Activated naive CD8-positive, alpha-beta T cell treated with anti-CD3 and anti-CD28 coated beads, Interleukin-2, amount 10 ng/mL, durations not matched to agents 7 days and 5 days (primary cell): Measurements from ENCODE around the gene CCNI. TPM values are rescaled to one million over a fixed set of nuclear protein-coding genes. Genes with fewer than 3 reads are reported as not detected.

Experiments
- ATAC-seq: fragments of 150-1000 bp; cut with Tn5 transposase; one replicate; pipeline ENCODE4 v1.10.0; 2021; ENCODE audit warnings: low read depth, moderate library complexity
- POLR2A ChIA-PET: fragments of 350-600 bp; sonication (Branson Sonifier 250); formaldehyde crosslinking; loops from one replicate; lab custom pipeline; 2021; ENCODE audit warnings: antibody characterized with exemption; lab: Charles Lee
- DNase-seq: peaks from one replicate; pipeline ENCODE4 v3.0.0; 2021
- H3K27ac Mint-ChIP-seq: one replicate; pipeline ENCODE4 v1.8.0; 2022; ENCODE audit warnings: mild to moderate bottlenecking, mixed read lengths
- H3K27me3 Mint-ChIP-seq: one replicate; pipeline ENCODE4 v1.8.0; 2022; ENCODE audit warnings: mild to moderate bottlenecking, moderate library complexity, mixed read lengths
- H3K36me3 Mint-ChIP-seq: one replicate; pipeline ENCODE4 v1.8.0; 2021; ENCODE audit warnings: mild to moderate bottlenecking, mixed read lengths
- H3K4me1 Mint-ChIP-seq: one replicate; pipeline ENCODE4 v1.8.0; 2021; ENCODE audit warnings: mixed read lengths
- H3K4me3 Mint-ChIP-seq: one replicate; pipeline ENCODE4 v1.8.0; 2022; ENCODE audit warnings: mild to moderate bottlenecking, moderate library complexity, mixed read lengths
- H3K9me3 Mint-ChIP-seq: one replicate; pipeline ENCODE4 v1.8.0; 2021; ENCODE audit warnings: mixed read lengths
- total RNA-seq, 2 experiments: library from RNA; stranded (reverse); gene quantifications; one replicate each; pipeline ENCODE4 v1.2.3, GENCODE V29; 2021

Gene CCNI, protein sequence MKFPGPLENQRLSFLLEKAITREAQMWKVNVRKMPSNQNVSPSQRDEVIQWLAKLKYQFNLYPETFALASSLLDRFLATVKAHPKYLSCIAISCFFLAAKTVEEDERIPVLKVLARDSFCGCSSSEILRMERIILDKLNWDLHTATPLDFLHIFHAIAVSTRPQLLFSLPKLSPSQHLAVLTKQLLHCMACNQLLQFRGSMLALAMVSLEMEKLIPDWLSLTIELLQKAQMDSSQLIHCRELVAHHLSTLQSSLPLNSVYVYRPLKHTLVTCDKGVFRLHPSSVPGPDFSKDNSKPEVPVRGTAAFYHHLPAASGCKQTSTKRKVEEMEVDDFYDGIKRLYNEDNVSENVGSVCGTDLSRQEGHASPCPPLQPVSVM
- 100 to 1,000 TPM; 243 to 244 TPM for total RNA-seq

DNA sequence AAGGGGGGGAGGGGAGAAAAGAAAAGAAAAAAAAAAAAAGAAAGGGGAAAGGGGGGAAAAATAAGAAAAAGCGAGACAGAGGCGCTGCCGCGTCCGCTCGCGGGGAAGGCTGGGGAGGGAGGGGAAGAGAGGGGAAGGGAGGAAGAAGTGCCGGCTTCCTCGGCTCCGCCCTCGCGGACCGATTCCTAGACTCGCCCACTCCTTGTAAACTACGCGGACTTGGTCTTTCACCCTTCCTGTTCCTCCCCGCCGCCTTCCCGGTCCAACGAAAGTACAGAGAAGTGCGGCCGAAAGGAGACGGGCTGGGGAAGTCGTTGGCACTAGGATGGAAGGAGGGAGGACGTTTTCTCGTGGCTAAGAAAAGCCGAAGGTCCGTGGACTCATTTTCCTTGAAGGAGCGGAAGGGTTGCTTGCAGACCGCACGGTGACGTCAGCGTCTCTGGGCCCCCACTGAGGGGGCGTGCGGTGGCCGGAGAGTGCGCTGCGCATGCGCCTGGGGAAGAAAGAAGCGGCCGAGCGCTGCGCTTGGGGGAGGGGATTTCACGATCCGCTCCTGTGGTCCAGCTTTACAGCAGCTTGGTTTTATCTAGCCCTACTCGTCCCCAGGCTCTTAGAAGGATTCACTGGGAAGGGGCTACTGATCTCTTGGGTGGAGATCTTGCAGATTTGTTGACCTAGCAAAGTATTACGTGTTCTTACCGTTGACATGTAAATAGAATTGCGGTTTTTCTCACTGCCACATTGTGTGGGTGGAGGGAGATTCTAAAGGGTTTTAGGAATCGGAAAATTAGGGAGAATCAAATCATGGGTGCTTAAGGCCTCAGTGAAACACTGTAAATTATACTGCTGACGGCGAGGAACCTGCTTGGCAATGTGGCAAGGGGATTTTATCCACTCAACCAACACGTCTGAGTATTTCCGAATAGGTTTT, at the start of gene CCNI:
Gene CCNI (minus strand): TSS at position 121 of the 931 bp plus-strand sequence. CDS start 9,627 bp downstream, outside the sequence.
- H3K27ac Mint-ChIP-seq = peak within 1 kb of the TSS; percentile 100
- no peak within 1 kb of the TSS for H3K4me3 Mint-ChIP-seq
- H3K27me3 Mint-ChIP-seq = no peaks in the 10 kb centered on the region
- ATAC-seq = peak; percentile 77
- H3K36me3 Mint-ChIP-seq = peaks cover 7% of the 10 kb centered on the region
- no peaks in the 10 kb centered on the region for H3K9me3 Mint-ChIP-seq
- H3K4me1 Mint-ChIP-seq = peaks cover 24% of the 10 kb centered on the region
- peak; percentile 97 for DNase-seq
- POLR2A ChIA-PET = interaction anchor here (0.6 to 2.6 kb wide), 11 partner anchors 11 to 1701 kb away, joined by 3 to 14 read pairs (median 4); partner anchors contain the start of genes CCNG2 and SEPTIN11

- POLR2A ChIA-PET = no interaction called here
- no peak for DNase-seq
- Mint-ChIP-seq H3K4me1 (peaks cover 12% of the 10 kb centered on the region), H3K9me3 (no peaks in the 10 kb centered on the region), H3K36me3 (peaks cover 1% of the 10 kb centered on the region), H3K27me3 (peaks cover 16% of the 10 kb centered on the region), H3K27ac (no peak overlapping the region), H3K4me3 (no peak overlapping the region)
- ATAC-seq = no peak
Observed at GRCh38 chr4:77124576-77124975, 48.8 kb upstream of the CCNI start.

- POLR2A ChIA-PET = no interaction called here
- no peak overlapping the region for H3K4me3 Mint-ChIP-seq
- H3K9me3 Mint-ChIP-seq = no peaks in the 10 kb centered on the region
- ATAC-seq (no peak), DNase-seq (no peak)
- no peaks in the 10 kb centered on the region for H3K36me3 Mint-ChIP-seq
- peaks cover 12% of the 10 kb centered on the region for H3K4me1 Mint-ChIP-seq
- H3K27me3 Mint-ChIP-seq = peaks cover 16% of the 10 kb centered on the region
- no peak overlapping the region for H3K27ac Mint-ChIP-seq
Observed at GRCh38 chr4:77123411-77123810, 47.6 kb upstream of the CCNI start.

DNA sequence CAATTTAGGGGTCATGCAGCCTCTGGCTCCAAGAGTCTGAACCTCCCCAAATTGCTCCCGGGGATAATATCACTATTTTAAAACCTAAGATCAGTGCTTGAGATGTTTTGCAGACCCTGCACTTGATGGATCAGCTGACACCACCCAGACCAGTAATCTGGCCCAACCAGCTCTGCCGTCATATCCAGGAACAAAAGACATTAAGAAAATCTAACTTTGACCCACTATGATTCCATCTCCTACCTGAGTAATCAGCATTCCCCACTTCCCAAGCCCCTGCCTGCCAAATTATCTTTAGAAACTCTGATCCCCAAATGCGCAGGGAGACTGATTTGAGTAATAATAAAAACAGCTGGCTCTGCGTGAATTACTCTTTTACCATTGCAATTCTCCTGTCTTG, 46.9 kb upstream of the CCNI start:
- Mint-ChIP-seq H3K9me3 (no peaks in the 10 kb centered on the region), H3K4me1 (peaks cover 8% of the 10 kb centered on the region), H3K27ac (no peak overlapping the region), H3K4me3 (no peak overlapping the region), H3K36me3 (no peaks in the 10 kb centered on the region), H3K27me3 (peaks cover 16% of the 10 kb centered on the region)
- DNase-seq (no peak), ATAC-seq (no peak)
- POLR2A ChIA-PET = no interaction called here

GRCh38 chr4:77121736-77122240, 46.0 kb upstream of the CCNI start:
- Mint-ChIP-seq H3K27ac (no peak overlapping the region), H3K27me3 (peaks cover 19% of the 10 kb centered on the region), H3K4me1 (peaks cover 1% of the 10 kb centered on the region), H3K36me3 (no peaks in the 10 kb centered on the region), H3K4me3 (no peak overlapping the region), H3K9me3 (no peaks in the 10 kb centered on the region)
- POLR2A ChIA-PET = no interaction called here
- ATAC-seq (no peak), DNase-seq (no peak)

- POLR2A ChIA-PET = no interaction called here
Observed at GRCh38 chr4:77120886-77121508, 45.2 kb upstream of the CCNI start.

DNA sequence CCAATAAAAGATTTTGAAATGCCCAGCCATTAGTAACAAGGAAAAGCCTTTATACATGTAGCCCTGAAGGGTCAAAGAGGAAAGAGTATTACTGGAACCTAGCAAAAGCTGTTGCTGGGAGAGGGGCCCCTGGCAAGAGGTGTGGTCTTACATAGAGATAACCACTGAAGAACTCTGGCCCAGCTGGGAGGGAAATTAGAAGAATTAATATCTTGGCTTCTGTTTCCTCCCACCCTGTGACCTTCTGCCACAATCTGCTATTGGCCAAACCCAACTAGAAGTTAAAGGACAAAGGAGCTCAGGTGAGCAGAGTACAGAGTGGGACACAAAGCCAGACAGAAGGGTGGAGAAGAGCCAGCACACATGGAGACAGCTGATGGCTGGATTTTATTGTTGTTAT, 41.9 kb upstream of the CCNI start:
- POLR2A ChIA-PET = no interaction called here
- ATAC-seq (no peak), DNase-seq (no peak)
- no peaks in the 10 kb centered on the region for H3K9me3 Mint-ChIP-seq
- no peaks in the 10 kb centered on the region for H3K4me1 Mint-ChIP-seq
- H3K36me3 Mint-ChIP-seq = no peaks in the 10 kb centered on the region
- no peak overlapping the region for H3K4me3 Mint-ChIP-seq
- H3K27ac Mint-ChIP-seq = no peak overlapping the region
- H3K27me3 Mint-ChIP-seq = peaks cover 18% of the 10 kb centered on the region

More at GRCh38 chr4:77120886-77121508, 45.2 kb upstream of the CCNI start:
- no peaks in the 10 kb centered on the region for H3K36me3 Mint-ChIP-seq
- no peak overlapping the region for H3K4me3 Mint-ChIP-seq
- H3K27ac Mint-ChIP-seq = no peak overlapping the region
- DNase-seq (no peak), ATAC-seq (no peak)
- H3K4me1 Mint-ChIP-seq = no peaks in the 10 kb centered on the region
- peaks cover 19% of the 10 kb centered on the region for H3K27me3 Mint-ChIP-seq
- H3K9me3 Mint-ChIP-seq = no peaks in the 10 kb centered on the region

- POLR2A ChIA-PET = no interaction called here
- H3K36me3 Mint-ChIP-seq = no peaks in the 10 kb centered on the region
- no peak for ATAC-seq
- H3K27me3 Mint-ChIP-seq = peaks cover 10% of the 10 kb centered on the region
- no peak for DNase-seq
- H3K9me3 Mint-ChIP-seq = no peaks in the 10 kb centered on the region
- no peaks in the 10 kb centered on the region for H3K4me1 Mint-ChIP-seq
- H3K27ac Mint-ChIP-seq = no peak overlapping the region
- no peak overlapping the region for H3K4me3 Mint-ChIP-seq
Observed at GRCh38 chr4:77113069-77113468, 37.3 kb upstream of the CCNI start.

- Mint-ChIP-seq H3K9me3 (no peaks in the 10 kb centered on the region), H3K4me3 (no peak overlapping the region), H3K36me3 (no peaks in the 10 kb centered on the region), H3K4me1 (no peaks in the 10 kb centered on the region), H3K27me3 (peaks cover 18% of the 10 kb centered on the region), H3K27ac (no peak overlapping the region)
- POLR2A ChIA-PET = no interaction called here
- ATAC-seq (no peak), DNase-seq (no peak)
Observed at GRCh38 chr4:77110730-77111129, 34.9 kb upstream of the CCNI start.

- no peak for DNase-seq
- POLR2A ChIA-PET = no interaction called here
- Mint-ChIP-seq H3K27ac (no peak overlapping the region), H3K4me1 (peaks cover 8% of the 10 kb centered on the region), H3K27me3 (peaks cover 18% of the 10 kb centered on the region), H3K9me3 (no peaks in the 10 kb centered on the region), H3K36me3 (no peaks in the 10 kb centered on the region), H3K4me3 (no peak overlapping the region)
- no peak for ATAC-seq
Observed at GRCh38 chr4:77104791-77105540, 29.2 kb upstream of the CCNI start.

- Mint-ChIP-seq H3K27ac (no peak overlapping the region), H3K4me1 (peaks cover 9% of the 10 kb centered on the region), H3K9me3 (no peaks in the 10 kb centered on the region), H3K4me3 (no peak overlapping the region), H3K36me3 (no peaks in the 10 kb centered on the region), H3K27me3 (peaks cover 18% of the 10 kb centered on the region)
- ATAC-seq = no peak
- no peak for DNase-seq
- POLR2A ChIA-PET = no interaction called here
Observed at GRCh38 chr4:77104388-77104787, 28.6 kb upstream of the CCNI start.

GRCh38 chr4:77100234-77100633, 24.4 kb upstream of the CCNI start:
- POLR2A ChIA-PET = interaction anchor here (0.6 kb wide), 1 partner anchor 55 kb away, joined by 3 read pairs; no protein-coding TSS in a partner anchor
- Mint-ChIP-seq H3K27me3 (no peaks in the 10 kb centered on the region), H3K4me3 (no peak overlapping the region), H3K36me3 (no peaks in the 10 kb centered on the region), H3K9me3 (no peaks in the 10 kb centered on the region), H3K27ac (no peak overlapping the region), H3K4me1 (peaks cover 13% of the 10 kb centered on the region)
- DNase-seq (no peak), ATAC-seq (no peak)
